Stimulated activated CD4-positive, alpha-beta T cell treated with anti-CD3 and anti-CD28 coated beads, Interleukin-2, amount 100 ng/mL, for 24 hours (primary cell): Measurements from ENCODE around the gene PARVA.
"Not testable (repeated sequence)": the region's sequence is repeated elsewhere in the genome, so short reads cannot be mapped to it uniquely, and the experiment has no call there.

Experiments used
- DNase-seq, 2 donors: peaks; one replicate each; pipeline ENCODE4 v3.0.0-alpha.2; 2020

The PARVA gene

GRCh38 chr11:12506404-12506921 is 129.1 kb downstream of the PARVA start:
- no peak for DNase-seq

DNA sequence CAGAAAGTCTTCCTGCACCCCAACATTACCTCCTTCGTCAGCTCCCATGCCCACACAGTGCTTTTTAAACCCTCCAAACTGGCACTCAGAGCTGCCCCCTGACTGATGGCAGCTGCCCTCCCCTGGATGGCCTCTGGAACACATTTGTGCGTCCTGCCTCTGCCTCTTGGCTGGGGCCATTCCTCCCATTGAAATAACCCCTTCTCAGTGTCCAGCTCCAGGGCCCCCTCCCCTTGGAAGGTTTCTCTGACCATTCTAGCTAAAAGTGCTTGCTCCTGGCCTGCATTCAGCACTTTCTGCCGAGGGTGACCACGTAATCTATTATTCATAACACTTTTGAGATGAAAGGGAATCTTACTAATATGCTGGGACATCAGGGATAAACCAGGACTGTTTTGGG is 130.0 kb downstream of the PARVA start:
- no peak for DNase-seq

DNA sequence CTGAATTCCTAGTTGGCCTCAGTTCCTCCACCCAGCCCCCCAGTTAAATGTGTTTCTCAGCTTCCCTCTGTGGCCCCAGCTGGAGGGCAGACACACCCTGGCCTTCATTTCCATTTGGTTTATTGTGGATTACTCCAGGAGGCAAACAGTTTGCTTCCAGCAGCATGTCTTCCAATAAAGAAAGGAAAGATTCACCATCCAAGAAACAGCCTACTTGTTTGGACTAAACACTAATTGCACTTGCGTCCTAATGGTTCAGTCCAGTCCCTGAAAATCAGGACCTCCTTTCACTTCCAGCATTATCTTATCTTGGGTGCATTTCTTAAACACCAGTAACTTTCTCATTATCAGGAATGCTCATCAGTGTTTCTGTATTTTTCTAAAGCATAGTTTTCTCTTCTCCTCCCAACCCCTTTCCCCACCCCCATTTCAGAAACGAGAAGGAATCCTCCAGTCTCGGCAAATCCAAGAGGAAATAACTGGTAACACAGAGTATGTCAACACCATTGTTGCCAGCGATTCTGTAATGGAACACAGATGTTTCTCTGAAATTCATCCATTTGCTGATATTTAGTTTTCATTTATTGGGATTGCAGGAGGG is 130.9 kb downstream of the PARVA start:
- no peak for DNase-seq

DNA sequence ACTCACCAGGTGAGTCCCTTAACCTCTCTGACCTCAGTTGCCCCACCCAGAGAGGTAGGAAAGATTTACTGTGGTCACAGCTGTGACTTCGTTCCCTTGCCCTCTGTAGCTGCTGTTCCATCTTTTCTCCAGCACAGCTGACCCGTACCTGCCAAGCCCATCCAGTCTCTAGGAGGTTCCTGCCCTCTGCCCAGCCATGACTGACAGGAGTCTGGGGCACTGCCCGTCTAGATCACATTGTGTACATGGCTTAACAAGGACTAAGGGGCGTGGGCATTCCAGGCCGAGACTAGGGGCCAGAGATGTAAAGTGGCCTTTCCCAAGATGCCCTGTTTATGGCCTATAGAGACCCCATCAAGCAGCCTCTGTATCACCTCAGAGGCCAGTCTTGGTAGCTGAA is 132.0 kb downstream of the PARVA start:
- no peak for DNase-seq

DNA sequence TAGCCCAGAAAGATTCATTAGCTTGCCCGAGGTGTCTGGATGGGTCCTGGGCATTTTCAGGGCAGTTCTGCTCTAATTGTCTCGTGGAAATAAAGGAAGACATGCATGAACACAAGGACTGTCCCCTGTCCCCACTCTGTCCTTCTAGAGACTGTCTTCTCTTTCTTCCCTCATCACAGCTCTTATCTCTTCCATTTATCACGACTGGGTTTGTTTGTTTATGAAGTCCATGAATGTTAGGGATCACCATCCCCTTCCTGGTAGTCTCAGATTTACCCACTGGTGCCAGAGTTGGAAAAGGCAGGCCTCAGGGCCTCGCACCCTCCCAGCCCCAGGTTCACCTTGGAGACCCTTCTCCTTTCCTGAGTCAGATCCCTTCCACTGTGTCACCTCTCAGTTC is 134.8 kb downstream of the PARVA start:
- no peak for DNase-seq

- DNase-seq, result no peak
These were observed 135.5 kb downstream of the PARVA start for GRCh38 chr11:12512826-12513395.

GRCh38 chr11:12516387-12517105 is 139.2 kb downstream of the PARVA start:
- DNase-seq, result no peak

DNA sequence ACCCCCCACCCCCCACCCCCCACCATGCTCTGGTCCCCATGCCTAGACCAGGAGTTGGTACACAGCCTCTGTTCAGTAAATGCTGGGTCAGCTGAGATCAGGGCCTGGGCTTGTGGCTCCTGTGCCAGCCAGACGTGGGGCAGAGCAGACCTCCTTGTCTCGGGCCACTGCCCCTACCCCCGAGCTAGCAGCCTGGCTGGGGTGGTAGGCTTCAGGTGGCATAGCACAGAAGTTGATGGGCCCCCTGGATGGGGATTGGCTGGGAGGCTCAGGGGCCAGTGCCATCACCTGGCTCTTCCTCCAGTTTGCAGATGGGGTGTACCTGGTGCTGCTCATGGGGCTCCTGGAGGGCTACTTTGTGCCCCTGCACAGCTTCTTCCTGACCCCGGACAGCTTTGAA is 139.9 kb downstream of the PARVA start:
- DNase-seq, result no peak

DNA sequence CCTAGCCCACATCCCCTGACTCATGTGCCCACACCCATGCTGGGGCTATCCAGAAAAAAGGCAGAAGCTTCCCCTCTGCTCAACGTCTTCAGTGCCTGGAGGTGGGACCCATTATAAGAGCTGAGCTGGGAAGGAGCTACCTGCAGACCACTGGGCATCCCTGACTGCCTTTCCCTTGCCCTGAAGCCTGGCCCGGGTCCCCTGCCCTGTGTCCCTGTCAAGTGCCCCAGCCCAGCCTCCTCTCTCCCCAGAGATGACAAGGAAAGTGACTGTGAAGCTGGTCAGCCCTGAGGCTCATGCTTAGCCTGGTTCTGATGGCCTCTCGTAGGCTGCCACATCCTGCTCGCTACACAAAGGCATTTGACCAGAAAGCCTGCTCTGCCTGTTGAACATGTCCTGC is 140.4 kb downstream of the PARVA start:
- DNase-seq, result no peak

DNA sequence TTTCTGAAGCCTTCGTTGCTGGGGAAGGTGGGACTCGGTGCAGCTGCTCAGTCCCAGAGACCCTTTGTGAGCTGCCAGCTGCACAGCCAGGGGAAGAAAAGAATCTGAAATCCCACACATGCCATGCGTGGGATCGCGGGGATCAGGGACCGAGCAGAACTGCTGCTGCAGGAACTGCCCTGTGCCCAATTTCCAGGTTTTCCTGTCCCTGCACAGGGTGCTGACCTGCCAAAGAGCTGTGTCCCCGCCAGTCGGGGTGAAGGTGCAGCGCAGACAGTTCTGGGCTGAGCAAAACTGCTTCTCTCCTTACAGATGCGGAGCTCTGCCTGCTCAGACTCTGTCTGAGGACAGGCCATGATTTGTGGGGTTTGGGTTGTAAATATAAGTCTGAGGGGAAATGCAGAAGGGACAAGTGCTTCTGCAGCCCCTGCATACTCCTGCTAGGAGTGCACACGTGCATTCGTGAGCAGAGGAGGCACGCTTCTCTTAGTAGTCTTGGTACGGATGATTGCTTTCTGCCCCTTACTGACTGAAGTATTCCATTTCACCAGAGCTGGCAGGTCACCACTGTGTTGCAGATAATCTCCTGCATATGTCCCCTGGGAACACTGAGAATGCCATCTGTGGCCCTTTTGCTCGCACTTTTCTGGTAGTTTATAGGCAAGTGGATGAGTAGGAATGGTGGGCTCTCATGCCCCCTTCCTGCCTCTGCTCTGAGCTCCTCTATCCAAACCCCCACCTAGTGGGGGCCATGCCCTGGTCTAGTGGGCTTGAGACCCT is 141.4 kb downstream of the PARVA start:
- no peak for DNase-seq

DNA sequence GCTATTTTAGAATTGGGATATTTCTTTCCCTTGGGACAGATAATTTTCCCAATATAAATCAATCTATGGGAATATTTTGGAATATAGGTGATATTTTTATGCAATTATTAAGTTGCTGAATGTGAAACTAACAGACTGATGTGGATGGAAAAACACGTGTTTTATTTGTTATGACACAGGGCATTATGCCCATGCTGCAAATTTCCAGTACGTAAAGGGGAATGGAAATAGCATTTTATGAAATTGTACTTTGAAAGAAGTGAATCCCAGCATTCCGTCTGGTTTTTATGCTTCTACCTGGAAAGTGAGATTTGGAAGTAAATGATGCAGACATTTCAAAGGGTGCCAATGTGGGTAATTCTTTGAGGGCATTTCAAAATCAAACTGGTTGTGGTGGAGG is 142.7 kb downstream of the PARVA start:
- DNase-seq, result no peak

DNA sequence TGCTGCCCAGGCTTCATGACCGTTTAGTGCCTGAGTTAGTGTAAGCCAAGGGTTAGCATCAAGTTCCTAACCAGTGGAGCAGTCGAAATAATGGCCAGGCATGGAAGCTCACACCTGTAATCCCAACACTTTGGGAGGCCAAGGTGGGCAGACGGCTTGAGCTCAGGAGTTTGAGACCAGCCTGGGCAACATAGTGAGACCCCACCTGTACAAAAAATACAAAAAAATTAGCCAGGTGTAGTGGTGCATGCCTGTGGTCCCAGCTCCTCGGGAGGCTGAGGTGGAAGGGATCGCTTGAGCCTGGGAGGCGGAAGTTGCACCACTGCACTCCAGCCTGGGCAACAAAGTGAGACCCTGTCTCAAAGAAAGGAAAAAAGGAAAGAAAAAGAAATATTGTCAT is 143.2 kb downstream of the PARVA start:
- not testable (repeated sequence) for DNase-seq

GRCh38 chr11:12523180-12523924 is 146.0 kb downstream of the PARVA start:
- DNase-seq, result no peak

- no peak for DNase-seq
These were observed 147.5 kb downstream of the PARVA start for GRCh38 chr11:12524865-12525264.

GRCh38 chr11:12525466-12526055 is 148.2 kb downstream of the PARVA start:
- no peak for DNase-seq

- DNase-seq, result no peak
These were observed 149.4 kb downstream of the PARVA start for GRCh38 chr11:12526789-12527188.

- no peak for DNase-seq
These were observed 151.1 kb downstream of the PARVA start for GRCh38 chr11:12528487-12528886.

DNA sequence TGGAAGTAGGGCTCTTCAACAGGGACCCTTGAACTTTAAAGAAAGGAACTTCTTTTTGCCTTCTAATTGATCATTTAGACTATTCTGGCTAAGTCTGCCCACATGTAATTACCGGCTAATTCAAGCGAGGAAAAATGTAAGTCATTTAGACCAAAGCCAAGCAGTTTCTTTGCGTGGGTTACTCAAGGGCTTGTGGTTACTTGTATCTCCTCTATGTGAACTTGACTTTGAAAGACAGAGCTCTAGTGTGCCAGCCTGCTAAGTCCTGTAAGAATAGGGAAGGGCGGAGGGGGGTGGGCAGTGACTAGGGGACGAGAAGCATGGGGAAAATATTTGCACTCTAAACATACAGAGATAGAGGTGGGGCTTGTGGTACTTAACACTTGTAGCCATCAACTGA is 151.7 kb downstream of the PARVA start:
- DNase-seq, result no peak

DNA sequence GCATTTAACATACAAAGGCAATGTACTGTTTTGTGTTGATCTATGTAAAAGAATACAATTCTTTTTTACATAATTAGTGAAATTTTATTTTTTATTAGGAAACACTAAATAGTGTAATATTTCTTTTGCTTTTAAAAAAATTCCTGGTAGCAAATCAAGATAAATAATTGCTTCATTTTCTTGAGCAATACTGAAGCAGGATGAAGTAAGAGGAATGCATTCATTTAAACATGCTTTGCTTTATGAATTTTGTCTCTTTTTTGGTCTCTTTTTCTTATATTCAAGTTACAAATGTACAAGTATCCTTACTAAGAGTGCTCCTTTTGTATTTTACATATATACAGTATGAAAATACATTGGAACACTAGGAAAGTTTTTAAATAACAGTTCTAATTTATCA is 152.4 kb downstream of the PARVA start:
- DNase-seq, result no peak

GRCh38 chr11:12531020-12531419 is 153.6 kb downstream of the PARVA start:
- DNase-seq, result no peak

DNA sequence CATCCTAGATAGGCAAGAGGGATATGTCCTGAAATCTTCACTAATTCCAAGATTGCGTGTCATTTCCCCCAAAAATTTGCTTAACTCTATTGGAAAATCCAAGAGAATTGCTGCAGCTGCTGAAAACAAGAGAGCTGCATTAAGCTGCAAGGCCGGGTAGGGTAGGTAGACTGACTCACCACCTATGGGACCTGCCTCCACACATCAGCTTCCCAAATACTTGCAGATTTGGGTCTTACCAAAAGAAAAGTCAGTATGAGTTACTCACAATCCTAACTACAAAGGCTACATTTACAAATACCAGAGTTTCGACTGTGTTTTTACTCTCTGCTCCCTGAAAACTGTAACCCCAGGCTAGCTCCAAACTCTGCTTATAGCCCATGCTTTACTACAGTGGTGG is 154.3 kb downstream of the PARVA start:
- DNase-seq, result no peak

DNA sequence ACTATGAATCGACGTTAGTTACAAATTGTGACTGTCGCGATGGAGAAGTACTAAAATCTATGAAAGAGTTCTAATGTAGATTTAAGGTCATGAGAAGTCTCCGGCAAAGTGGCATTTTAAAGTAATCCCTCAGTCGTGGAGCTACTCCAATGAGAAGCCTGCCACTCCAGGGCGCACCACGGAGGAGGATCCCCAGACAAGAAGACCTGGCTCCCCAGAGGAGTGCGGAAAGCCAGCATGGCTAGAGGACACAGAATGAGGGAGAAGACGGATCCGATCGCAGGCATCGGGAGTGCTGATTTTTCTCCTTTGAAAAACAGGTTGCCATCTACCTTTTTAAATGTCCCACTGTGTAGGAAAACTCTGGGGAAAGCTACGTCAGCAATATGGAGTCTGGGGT is 155.2 kb downstream of the PARVA start:
- no peak for DNase-seq
